SW 1271 (cell line): Measurements from ENCODE around the gene MACROD2.
"Not testable (repeated sequence)": the region's sequence is repeated elsewhere in the genome, so short reads cannot be mapped to it uniquely, and the experiment has no call there.

Experiments
- DNase-seq, 2 experiments: peaks; one replicate each; lab custom pipeline; 2025; lab: John Stamatoyannopoulos, UW

Gene MACROD2

DNA sequence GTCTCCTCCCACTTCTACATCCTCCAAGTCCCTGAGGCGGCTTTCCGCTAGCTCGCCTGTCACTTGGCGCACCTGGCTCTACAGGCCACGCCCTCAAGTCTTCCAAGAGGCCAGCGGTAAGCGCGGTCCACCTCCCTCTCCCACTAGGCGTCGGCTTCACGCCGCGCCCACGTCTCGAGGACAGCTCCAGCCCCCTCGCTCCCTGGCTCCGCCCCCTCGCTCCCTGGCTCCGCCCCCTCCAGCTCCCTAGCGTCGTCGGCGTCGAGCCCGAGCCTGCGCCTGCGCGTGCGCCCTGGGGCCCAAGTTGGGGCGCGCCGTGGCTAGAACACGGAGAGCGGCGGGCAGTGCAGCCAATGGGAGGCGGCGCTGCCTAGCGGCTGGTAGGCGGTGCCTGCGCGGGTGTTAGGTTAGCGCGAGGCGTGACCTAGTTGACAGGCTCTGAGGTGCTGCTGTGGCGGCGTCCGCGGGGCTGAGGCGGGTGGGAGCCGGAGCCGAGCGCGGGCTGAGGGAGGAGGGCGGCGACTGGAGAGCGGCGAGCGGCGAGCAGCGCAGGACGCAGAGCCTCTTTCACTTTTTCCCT, at the start of gene MACROD2:
MACROD2 (plus strand) TSS at position 431 of the 580 bp plus-strand sequence.
- DNase-seq, result peak; percentile 45 to 82

DNA sequence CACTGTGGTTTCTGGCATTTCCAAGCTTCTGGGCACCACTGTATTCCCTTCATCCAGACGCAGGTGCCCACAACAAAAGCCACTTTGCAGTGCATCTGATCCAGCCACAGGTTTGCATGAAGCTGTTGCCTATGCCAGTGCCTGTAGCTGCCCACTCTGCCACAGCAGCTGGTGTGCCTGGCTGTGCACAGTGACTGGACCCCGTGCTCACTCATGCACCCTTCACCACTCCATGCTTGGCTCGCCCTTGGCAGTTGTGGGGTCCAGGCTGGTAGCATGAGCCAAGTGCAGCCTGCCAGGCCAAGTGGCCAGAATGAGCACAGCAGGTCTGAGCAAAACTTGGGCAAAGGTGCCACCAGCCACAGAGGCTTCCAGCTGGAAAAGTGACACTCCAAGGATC, 47.6 kb upstream of the MACROD2 start:
- no peak for DNase-seq

DNA sequence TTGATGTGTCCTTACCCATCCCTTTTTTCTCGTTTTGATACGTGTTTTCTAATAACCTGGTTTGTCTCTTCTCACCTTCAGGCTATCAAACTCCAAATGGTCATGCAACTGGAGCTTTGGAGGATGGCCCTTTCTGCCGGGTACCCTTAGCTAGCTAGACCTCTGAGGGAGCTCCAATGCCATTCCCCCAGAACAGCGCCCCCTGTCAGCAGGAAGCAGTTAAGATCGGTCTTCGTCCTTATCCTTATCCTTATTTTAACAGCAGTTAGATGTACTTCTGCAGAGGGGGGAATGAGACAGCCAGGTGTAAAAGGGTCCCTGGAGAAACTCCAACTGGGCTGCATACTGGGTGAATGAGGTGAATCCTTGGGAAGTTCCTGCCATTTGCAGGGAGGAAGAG, 42.1 kb upstream of the MACROD2 start:
- DNase-seq, result no peak

DNA sequence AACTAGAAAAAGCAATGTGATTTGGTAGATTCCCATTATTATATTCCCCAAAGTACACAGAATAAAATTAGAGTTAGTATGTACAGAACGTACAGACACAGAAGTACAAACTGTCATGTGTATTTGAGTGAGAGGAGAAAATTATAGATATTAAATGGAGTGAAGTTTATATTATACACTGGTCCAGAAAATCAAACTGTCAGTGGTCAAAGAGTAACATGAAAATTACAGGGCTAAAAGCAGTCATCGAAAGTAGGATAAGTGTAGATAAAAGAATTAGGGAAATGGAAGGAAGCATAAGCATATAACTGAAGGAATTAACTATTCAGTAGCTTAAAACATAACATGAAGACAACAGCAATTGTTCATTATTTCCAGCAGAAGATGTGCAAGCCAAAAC, 35.2 kb upstream of the MACROD2 start:
- no peak for DNase-seq

DNA sequence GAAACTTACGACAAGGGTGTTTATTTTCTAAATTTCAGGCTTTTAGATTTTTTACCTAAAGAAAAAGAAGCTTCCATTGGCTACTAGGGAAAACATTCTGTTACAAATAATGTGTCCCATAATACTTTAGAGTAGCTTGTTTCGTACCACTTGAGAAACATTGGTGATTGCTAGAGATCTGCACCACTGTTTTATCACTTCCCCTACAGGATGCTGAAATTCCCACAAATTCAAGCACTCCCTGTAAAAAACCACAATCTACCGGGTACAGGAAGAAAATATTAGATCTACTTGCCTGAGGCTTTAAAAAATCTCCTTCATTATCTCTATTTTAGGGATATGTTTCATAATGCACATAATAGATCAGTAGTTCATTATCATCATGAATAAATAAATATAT, 34.8 kb upstream of the MACROD2 start:
- DNase-seq, result no peak

DNA sequence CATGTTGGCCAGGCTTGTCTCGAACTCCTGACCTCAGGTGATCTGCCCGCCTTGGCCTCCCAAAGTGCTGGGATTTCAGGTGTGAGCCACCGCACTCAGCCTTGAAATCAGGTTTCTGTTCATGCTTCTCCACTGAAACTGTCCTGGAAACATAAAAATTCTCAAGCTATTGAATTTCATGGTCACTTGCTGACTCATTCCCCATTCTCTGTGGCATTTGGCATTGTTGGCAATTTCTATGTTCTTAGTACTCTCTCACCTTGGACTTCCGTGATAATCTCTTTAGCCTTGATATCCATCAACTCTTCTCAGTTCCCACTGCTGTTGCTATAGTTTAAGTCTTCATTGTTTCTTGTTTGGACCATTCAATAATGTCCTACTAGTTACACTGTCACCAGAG, 11.1 kb upstream of the MACROD2 start:
- DNase-seq, result no peak

DNA sequence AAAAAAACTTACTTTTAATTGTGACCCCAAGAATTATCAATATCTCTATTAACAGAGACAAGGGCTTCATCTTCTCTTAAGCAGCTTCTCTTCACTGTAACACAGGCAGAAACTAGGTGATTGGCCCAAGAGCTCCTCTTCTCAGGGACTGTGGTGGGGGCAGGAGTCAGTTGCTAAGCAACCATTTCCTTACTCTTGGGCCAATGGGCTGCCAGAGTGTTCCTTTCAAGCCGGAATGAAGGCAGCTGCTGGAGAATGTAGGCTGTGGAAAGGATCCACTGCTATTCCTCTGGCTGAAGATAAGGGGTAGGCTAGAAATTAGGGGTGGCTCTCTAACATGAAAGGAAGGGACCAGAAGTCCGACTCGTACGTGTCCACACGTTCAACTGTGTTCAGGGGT, 4.9 kb upstream of the MACROD2 start, which contains the start of gene SEL1L2:
SEL1L2 (minus strand) TSS at position 150 of the 400 bp plus-strand sequence; CDS start at position 70, 80 bp downstream.
- DNase-seq, result no peak

DNA sequence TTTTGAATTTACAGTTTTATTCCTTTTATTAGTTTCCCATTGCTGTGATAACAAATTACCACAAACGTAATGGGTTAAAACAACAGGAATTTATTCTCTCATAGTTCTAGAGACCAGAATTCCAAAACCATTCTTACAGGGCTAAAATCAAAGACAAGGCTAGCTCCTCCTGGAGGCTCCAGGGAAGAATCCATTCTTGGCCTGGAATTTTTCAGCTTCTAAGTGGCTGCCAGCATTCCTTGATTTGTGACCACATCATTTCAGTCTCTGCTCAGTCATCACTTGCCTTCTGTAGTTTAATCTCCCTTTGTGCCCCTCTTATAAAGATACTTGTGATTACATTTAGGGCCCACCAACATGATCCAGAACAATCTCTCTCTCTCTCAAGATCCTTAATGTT, 4.0 kb upstream of the MACROD2 start:
- DNase-seq, result no peak

DNA sequence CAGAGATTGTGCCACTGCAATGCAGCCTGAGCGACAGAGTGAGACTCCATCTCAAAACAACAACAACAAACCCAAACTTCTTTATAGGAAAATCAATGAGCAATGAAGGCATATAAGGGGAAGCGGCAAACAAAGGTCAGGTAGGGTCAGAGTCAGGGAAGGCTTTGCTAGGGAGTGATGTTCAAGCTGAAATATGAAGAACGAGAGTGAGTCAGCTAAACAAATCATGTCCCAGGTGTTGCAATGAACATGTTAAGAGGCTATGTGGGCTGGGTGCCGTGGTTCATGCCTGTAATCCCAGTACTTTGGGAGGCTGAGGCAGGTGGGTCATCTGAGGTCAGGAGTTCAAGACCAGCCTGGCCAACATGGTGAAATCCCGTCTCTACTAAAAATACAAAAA, 3.4 kb upstream of the MACROD2 start:
- not testable (repeated sequence) for DNase-seq

DNA sequence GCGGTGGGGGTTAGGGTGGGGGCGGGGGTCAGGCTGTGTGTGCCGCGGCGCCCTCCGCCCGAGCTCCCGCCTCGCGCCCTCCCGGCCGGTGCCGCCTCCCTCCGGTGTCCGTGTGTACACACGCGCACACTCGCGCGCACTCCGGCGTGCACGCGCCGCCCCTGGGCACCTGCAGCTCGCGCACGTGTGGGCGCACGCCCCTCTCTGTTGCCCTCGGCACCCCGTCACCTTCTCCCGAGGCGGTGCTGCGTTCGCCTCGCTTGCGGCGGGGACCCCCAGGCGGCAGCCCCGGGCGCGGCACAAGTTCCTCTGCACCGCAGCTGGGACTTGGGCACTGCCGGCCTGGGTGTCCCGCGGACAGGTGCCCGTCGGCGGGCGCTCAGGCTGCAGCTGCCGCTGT, 525 bp downstream of the MACROD2 start:
- DNase-seq, result no peak

DNA sequence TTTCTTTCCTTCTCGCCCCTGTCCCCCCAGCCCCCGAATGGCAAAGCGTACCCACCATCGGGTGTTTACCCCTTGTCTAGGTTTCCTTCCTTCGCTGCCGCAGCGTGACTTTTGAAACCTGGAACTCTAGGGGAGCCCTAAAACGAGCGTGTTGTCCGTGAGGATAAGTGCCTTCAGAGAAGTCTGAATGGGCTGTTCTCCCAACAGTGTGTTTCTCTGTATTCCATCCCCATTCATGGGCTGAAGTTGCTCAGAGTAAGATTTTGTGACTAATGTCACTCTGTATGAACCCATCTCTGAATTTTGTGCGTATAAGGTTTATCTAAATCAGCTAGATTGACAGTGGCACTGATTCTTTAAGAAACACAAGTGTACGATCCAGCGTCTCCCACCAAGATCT, 949 bp downstream of the MACROD2 start:
- no peak for DNase-seq

DNA sequence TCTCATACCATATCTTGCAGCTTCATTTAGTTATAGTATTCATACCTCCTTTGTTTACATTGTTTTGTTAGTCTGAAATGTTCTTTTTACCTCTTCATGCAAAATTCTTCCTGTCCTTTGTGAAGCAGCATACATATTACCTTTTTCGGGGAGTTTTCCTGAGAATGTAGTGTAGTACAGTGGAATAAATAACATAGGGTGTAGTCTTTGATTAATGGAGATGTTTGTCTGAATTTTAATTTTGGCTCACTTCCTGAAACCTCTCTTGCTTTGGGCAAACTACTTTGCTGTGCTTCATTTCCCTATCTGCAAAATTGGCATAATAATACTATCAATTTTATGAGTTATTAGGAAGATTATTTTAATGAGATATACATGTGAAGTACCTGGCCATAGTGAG, 5.6 kb downstream of the MACROD2 start:
- DNase-seq, result no peak

DNA sequence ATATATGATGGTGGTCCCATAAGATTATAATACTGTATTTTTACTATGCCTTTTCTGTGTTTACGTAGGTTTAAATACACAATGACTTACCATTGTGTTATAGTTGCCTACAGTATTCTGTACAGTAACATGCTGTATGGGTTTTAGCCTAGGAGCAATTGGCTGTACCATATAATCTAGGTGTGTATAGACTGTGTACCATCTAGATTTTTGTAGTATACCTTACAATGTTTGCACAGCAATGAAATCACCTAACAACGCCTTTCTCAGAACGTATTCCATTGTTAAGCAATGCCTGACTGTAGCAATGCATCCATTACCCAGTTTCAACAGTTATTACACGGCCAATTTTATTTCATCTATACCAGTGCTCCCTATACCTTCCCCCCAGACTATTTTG, 10.7 kb downstream of the MACROD2 start:
- DNase-seq, result no peak

DNA sequence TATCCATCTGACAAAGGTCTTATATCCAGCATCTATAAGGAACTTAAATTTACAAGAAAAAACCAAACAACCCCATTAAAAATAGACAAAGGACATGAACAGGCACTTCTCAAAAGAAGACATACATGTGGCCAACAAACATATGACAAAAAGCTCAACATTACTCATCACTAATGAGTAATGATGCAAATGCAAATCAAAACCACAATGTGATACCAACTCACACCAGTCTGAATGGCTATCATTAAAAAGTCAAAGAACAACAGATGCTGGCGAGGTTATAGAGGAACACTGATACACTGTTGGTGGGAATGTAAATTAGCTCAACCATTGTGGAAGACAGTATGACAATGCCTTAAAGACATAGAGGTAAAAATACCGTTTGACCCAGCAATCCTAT, 13.9 kb downstream of the MACROD2 start:
- no peak for DNase-seq

DNA sequence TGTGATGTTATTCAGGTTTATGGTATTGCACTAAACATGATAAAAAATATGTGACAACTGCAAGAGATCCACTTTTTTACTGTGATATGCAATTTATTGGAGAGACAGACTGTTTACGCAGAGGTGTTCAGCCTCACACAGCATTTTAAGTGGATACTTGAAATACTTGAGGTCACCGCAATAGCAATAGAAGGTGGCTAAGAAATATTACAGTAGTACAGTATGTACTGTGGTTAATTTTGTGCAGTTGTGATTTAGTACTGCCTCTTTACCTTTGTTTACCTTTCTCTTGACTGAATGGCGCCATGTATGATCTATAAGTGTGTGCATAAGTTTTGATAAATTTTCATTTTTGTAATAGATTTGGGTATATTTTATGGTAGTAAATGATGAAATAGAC, 17.4 kb downstream of the MACROD2 start:
- DNase-seq, result no peak

DNA sequence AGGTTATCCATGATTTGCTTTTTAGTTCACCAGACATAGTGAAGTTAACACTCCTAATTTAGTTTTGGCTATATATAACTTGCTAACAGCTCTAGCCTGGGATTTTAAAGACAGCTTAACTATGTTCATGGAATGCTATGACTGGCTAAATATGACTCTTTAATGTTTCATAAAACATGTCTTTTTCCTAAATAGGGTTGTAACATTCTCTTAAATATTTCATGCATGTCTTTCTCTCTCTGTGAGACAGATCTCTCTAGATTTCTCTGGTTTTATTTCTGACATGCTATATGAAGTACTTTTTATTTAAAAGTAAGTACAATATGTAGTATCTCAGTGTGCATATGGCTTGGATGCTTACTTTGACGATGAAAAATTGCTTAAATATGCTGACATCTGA, 35.7 kb downstream of the MACROD2 start:
- no peak for DNase-seq

DNA sequence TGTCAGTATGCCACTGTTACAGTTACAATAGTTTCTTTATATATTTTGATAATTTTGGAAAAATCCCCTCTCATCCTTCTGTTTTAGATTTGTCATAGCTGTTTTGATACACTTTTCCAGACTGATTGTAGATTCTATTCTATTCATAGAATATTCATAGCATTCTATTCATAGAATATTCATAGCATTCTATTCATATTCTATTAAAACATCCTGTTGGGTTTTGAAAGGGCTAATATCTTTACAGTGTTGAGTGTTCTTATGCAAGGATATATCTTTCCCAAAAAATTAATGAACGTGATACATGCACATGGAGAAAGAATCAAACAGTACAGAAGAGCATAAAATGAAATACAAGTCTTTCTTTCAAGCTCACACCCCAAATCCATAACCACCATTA, 38.0 kb downstream of the MACROD2 start:
- no peak for DNase-seq

DNA sequence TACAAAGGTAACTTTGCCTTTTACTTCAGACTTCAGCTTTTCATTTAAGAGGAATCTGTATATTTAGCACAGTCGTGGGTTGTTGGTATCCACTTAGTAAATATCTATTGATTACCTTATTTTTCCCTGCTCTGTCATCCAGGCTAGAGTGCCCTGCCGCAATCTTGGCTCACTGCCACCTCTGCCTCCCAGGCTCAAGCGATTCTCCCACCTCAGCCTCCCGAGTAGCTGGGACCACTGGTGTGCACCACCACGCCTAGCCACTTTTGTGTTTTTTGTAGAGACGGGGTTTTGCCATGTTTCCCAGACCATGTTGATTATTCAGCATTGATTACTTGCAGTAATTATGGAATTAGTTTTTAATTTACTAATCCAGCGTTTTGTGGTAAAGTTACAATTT, 41.3 kb downstream of the MACROD2 start:
- DNase-seq, result no peak

DNA sequence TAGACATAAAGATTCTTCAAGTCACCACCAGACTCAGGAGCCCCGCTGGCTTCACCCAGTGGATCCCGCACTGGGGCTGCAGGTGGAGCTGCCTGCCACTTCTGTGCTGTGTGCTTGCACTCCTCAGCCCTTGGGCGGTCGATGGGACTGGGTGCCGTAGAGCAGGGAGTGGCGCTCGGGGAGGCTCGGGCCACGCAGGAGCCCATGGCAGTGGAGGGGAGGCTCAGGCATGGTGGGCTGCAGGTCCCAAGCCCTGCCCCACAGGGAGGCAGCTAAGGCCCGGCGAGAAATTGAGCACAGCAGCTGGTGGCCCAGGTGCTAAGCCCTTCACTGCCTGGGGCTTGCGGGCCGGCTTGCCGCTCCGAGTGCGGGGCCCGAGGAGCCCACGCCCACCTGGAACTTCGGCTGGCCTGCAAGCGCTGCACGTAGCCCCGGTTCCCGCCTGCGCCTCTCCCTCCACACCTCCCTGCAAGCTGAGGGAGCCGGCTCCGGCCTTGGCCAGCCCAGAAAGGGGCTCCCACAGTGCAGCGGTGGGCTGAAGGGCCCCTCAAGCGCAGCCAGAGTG, 49.5 kb downstream of the MACROD2 start:
- DNase-seq, result not testable (repeated sequence)

DNA sequence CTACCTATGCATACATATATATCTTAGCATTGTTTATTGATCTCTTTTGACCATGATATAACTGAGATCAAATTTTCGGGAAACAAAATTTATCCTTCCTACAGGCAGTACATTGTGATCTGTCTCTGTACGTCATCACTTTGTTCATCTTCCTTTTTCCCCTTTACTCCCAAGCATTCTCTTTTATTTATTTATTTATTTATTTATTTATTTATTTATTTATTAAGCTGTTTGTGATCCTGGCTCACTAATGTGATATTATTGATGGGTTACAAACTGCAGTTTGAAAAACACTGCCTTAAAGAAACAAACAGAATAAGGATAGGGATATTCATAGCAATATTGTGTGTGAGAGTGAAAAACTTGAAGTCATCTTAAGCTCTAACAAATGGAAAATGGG, 51.2 kb downstream of the MACROD2 start:
- DNase-seq, result no peak

DNA sequence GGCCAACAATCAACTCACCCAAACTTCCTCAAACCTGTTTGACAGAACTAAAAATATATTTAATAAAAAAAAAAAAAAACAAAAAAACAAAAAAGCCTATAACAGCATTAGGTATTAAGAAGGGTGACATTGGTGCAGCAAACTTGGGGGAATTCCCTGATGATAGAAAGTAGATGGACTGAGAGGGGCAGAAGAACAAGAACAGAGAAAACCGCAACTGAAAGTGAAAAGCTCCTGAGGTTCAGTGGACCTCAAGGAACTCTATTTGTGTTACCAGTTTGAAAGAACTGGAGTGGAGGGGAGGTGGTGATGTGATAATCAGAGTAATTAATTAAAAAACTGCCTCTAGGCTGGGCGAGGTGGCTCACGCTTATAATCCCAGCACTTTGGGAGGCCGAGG, 53.8 kb downstream of the MACROD2 start:
- no peak for DNase-seq

DNA sequence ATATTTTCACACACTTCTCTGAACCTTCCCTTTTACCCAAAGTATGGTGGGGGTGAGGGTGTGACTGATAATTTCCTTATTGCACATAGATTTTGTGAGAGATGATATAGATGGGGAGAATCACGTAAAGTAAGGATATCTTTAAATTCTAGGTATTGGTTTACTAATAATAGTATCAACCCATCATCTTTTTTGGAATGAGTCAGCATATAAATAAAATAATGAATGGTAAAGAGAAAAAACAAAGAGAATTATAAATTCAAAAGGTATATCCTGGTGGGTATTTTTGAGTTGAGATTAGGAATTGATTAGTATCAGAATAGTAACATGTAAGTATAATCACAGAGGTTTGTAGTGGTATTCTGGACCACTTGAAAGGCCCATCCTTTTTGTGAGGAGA, 56.1 kb downstream of the MACROD2 start:
- no peak for DNase-seq

DNA sequence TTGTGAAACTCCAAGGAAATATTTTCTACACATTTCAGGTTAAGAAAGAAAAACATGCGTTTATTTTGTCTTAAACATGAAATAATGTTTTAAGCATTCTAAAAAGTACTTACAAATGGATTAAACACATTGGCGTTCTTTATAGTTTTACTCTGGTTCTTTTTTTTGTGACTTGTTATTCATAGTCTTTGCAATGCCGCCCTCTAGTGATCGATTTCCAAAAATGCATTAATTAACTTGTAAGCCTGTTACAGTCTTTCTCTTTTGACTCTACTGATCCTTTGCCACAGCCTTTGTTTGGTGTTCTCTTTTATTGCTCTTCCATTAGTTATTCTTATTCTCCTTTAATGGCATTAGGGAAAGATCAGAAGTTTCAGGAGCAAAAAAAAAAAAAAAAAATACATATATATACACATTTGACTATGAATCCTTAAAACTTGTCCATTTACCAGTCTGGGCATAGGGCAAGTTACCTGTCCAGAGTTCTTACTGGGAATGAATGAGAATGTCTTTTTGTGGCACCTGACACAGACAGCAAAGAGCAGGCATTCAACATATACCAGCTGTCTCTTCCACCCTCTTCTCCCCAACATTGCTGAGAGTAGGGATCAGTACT, 59.9 kb downstream of the MACROD2 start:
- peak in 1 of 2 experiments; percentile 74 for DNase-seq

DNA sequence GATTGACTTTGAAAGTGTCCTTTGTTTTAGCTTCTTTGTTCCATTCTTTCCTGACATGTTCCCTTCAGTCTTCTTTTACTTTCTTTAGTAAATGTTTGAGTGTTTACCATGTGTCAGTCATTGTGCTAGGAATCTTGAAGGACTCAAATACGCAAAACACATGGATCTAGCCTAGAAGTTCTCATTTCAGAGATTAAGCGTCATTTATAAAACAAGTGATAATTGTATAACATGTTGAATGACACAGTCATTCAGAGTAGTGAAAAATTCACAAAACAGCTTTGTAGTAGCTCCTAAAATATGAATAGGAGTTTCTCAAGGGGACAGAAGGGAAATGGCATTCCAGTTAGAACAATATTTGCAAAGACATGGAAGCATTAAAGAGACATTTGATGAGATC, 66.9 kb downstream of the MACROD2 start:
- DNase-seq, result no peak
